Renal cortical epithelial cell (primary cell): ENCODE measurements around the gene EIF4G3. TPM values are rescaled to one million over a fixed set of nuclear protein-coding genes. Genes with fewer than 3 reads are reported as not detected.
A peak's percentile ranks its signal among the peaks of the same experiment; 100 is the strongest.
"Not testable (repeated sequence)": the region's sequence is repeated elsewhere in the genome, so short reads cannot be mapped to it uniquely, and the experiment has no call there.

Source experiments
- DNase-seq: peaks from one replicate; pipeline ENCODE4 v3.0.0-alpha.2; 2011; ENCODE audit warnings: low read depth
- total RNA-seq: library from RNA; depleted of rRNA; stranded (reverse); fragments of >200 nt; gene quantifications from 2 replicates; pipeline ENCODE4 v1.2.3, GENCODE V29; 2014

Gene EIF4G3
- total RNA-seq, 1 donor from 2014 or later = 95.3 TPM

- no peak for DNase-seq
Measured at GRCh38 chr1:21032741-21033140, 144.0 kb downstream of the EIF4G3 start.

DNA sequence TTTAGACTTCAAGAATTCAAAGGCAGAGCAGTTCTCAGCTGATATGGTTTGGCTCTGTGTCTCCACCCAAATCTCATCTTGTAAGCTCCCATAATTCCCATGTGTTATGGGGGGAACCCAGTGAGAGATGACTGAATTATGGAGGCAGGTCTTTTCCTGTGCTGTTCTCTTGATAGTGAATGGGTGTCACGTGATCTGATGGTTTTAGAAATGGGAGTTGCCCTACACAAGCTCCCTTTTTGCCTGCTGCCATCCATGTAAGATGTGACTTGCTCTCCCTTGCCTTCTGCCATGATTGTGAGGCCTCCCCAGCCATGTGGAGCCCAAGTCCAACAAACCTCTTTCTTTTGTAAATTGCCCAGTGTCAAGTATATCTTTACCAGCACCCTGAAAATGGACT lies 146.5 kb downstream of the EIF4G3 start:
- no peak for DNase-seq

DNA sequence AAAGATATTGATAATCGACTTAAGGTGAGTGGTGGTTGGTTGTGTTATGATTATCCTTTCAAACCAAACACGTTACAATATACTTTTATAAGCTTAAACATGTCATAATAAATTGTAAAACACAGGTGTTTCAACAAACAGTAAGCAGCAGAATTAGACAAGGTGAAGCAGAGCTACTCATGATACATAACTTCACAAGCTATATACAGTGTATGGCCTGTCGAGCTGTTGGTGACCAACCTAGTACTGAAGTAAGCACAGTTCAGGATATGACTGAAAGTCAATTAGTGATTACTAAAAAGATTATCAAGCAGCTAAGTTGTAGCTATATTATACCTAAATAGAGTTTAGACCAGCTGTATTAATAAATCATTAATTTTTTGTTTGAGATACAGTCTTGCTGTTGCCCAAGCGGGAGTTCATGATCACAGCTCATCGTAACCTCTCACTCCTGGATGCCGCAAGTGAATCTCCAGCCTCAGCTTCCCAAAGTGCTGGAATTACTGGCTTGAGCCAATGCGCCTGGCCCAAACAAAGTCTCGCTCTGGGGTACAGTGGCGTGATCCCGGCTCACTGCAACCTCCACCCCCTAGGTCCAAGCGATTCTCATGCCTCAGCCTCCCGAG lies 148.1 kb downstream of the EIF4G3 start:
- no peak for DNase-seq

DNA sequence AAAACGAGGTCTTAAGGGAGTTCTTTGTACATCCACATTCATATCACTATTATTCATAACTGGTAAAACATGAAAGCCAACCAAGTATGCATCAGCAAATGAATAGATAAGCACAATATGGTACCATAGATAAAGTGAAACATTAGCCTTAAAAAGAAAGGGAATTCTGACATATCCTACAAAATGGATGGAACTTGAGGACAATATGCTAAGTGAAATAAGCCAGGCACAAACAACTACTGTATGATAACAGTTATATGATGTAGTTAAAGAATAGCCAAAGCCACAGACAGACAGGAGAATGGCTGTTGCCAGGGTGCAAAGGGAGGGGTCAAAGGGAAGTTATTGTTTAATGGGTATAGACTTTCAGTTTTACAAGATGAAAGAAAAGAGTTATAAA lies 148.9 kb downstream of the EIF4G3 start:
- no peak for DNase-seq

- peak; percentile 32 for DNase-seq
Measured at GRCh38 chr1:21024918-21025317, 151.8 kb downstream of the EIF4G3 start.

GRCh38 chr1:21024136-21024896 lies 152.4 kb downstream of the EIF4G3 start:
- not testable (repeated sequence) for DNase-seq

- peak; percentile 100 for DNase-seq
Measured at GRCh38 chr1:21022279-21023040, 154.2 kb downstream of the EIF4G3 start.

DNA sequence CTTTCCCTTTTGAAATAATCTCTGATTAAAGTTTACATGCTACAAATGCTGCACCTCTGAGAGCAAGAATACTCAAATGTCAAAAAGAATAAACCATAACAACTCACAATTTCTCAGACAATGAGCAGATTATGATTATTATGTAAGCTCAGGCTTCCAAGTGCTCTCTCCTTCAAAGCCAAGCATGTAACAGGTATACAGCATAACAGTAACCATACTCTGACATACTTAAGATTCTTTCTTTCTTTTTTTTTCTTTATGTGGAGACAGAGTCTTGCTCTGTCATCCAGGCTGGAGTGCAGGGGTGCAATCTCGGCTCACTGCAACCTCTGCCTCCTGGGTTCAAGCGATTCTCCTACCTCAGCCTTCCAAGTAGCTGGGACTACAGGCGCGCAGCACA lies 155.4 kb downstream of the EIF4G3 start:
- peak; percentile 53 for DNase-seq

DNA sequence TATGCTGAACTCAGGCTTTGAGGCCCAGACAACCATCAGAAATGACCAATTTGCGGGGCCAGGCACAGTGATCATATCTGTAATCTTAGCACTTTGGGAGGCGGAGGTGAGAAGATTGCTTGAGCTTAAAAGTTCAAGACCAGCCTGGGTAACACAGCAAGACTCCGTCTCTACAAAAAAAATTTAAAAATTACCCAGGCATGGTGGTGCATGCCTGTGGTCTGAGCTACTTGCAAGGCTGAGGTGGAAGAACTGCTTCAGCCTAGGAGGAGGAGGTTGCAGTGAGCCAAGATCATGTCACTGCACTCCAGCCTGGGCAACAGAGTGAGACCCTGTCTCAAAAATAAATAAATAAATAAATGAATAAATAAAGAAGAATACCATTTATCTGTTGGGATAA lies 156.5 kb downstream of the EIF4G3 start:
- DNase-seq = peak; percentile 52

DNA sequence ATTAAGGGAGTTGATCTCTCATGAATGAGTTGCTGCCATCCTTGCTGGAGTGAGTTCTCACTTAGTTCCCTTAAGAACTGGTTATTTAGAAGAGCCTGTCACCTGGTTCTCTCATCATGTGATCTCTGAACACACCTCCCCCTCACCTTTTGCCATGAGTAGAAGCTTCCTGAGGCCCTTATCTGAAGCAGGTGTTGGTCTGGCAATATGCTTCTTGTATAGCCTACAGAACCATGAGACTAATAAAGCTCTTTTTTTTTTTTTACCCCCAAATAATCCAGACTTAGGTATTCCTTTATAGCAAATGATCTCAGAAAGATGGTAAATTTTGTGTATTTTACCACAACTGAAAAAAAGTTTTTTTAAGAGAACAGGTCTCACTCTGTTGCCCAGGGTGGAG lies 158.0 kb downstream of the EIF4G3 start:
- no peak for DNase-seq

GRCh38 chr1:21013510-21013909 lies 163.2 kb downstream of the EIF4G3 start:
- no peak for DNase-seq

GRCh38 chr1:21012937-21013336 lies 163.8 kb downstream of the EIF4G3 start:
- peak; percentile 63 for DNase-seq

GRCh38 chr1:21007876-21008275 lies 168.8 kb downstream of the EIF4G3 start:
- DNase-seq = no peak

DNA sequence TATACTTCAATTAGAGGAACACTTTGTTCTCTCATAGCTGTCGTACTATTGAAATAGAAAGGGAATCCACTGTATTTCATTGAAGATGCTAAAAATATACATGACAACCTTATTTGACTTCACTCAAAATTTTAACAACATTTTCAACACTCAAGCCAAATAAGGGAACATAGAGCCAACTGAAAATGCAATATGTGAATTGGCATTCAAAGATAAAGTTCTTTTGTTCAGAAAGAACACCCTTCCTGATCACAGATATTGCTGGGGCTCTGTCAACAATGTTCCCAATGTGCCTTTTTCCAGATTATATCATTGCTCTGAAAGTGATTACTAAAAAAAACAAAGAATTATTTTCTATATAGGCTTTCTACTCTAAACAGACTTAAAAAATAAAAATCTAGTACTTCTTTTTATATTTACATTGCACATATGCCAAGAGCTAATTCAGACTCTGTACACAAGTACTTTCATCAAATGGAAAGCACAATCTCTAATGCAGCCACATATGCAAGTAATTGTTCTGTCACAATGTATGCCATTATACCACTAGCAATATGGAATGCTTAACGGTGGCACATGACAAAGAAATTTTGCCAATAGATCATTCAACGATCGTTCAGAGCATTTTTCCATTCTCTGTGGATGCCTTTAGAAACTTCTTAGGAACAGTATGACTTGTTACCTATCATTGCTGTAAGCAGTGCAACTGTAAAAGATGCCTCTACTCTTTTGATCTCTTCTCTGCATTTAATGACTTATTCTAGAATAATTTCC lies 171.0 kb downstream of the EIF4G3 start:
- no peak for DNase-seq

DNA sequence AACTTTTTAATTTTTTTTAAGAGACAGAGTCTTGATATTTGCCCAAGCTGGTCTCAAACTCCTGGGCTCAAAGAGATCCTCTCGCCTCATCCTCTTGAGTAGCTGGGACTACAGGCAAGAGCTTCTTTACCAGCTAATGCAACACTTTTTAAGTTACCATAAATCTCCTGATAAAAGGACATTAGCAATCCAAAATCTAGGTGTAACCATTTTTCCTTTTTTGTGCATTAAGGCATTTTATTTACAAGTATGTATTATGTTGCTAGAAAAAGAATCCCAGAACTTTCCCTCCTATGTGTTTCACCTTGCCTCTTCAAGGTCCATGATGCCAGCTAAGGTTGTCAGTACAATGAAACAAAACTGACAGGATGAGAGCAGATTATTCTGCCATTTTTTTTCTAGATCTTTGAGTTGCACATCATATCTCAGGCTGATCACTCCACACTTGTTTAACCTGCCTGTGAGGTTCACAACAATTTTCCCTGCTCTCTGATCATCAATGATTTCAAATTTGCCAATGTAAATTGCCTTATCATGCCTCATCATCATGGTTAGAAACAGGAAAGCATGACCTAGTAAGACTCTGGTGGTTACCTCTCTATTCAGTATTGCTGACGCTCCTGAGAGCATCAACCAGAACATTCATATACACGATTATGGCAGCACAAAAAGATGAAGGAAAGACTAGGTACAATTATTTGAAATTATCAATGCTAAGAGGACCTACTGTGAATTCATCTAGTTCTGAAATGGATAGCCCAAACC lies 173.2 kb downstream of the EIF4G3 start:
- DNase-seq = no peak

- DNase-seq = no peak
Measured at GRCh38 chr1:21001042-21001441, 175.7 kb downstream of the EIF4G3 start.

DNA sequence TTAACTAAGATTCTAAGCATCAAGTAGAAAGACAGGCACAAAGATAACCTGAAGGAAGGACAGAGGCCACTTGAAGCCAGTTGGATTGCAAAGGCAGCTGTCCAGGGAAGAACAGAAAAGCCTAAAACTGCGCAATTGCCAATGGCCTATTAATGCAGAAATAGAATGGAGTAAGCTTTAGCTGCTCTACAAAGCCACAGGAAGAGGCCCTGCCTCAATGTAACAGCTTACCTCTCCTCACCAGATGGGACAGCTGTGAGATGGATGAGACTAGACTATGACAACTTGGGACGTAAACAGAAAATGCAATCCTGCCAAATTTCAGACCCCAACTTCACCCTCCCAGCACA lies 176.5 kb downstream of the EIF4G3 start:
- no peak for DNase-seq

DNA sequence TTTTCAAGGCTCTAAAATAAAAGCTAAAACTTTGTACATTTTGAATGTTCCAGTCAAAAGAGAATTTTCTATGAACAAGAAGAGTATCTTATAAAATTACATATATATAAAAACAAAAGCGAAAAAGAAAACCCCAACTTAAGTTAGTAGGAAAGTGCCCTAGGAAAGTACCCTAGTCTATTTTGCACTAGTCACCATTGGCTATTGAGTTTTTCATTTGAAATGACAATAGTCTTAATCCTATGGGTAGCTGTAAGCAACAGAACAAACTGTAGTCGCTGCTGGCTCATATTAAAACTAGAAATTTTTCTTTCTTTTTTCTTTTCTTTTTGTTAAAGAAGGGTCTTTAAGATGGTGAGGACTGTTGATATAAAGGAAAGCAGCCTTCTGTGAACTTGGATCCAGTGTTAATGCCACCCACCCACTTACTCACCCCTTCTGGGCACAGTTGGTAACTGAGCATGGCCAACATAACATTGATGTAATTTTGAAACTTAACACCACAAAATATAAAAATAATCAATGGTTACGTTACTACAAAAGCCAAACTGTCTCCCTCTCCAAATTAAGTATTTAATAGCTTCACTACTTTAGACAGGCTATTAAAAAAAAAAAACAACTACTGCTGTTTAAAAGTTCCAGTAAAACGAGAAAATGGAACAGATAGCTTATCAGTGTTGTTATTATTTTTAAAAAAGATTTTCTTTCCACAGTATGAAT lies 177.0 kb downstream of the EIF4G3 start:
- no peak for DNase-seq

DNA sequence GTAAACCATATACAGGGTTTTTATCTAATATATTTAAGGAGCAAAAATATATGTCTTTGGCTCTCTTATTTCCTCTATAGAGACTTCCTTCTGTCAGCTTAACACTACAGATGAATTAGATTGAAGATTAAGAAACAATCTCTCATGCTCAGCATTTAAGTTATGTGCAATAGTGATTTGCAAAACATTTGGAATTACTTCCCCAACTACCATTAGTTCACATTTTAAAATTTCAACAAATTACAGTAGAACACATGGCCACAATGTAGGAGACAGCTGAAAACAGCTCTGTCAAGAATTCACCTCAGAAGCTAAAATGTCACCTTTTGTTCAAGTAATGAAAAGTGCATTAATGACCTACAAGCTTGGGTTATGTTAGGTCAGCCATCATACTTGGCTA lies 177.9 kb downstream of the EIF4G3 start:
- DNase-seq = no peak

DNA sequence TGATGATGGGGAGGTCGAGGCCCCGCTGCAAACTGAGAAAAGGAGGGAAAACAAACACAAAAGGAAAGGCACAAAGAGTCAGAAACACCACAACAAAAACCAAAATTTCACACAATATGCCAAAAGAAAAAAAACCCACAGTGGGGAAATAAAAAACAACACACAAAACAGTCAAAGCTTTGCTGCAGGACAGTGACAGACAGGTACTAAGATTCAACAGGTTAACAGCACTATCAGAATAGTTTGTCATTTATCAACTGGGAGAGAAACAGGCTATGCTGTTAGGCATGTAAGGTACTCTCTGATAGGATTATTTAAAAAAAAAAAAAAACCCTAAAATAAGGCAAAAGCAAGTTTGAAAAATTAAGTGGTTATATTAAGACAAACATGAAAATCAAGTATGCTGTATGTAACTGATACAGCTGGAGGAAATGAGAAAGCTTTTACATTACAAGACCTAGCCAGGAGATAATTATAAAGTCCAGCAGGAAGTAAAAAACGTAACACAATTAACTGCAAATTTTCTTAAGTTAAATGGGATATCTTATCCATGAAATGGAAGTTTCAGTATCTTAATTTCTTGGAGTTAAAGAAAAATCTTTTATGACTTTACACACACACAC lies 179.0 kb downstream of the EIF4G3 start:
- no peak for DNase-seq
